Activated naive CD4-positive, alpha-beta T cell treated with Interleukin-2 at 50 U/mL for 16 hours (primary cell): Measurements from ENCODE around the gene PCDHGA11.
A peak's percentile ranks its signal among the peaks of the same experiment; 100 is the strongest.
"Not testable (repeated sequence)": the region's sequence is repeated elsewhere in the genome, so short reads cannot be mapped to it uniquely, and the experiment has no call there.

Experiments used
- DNase-seq: peaks from one replicate; pipeline ENCODE4 v3.0.0-alpha.2; 2020

PCDHGA11 gene

DNA sequence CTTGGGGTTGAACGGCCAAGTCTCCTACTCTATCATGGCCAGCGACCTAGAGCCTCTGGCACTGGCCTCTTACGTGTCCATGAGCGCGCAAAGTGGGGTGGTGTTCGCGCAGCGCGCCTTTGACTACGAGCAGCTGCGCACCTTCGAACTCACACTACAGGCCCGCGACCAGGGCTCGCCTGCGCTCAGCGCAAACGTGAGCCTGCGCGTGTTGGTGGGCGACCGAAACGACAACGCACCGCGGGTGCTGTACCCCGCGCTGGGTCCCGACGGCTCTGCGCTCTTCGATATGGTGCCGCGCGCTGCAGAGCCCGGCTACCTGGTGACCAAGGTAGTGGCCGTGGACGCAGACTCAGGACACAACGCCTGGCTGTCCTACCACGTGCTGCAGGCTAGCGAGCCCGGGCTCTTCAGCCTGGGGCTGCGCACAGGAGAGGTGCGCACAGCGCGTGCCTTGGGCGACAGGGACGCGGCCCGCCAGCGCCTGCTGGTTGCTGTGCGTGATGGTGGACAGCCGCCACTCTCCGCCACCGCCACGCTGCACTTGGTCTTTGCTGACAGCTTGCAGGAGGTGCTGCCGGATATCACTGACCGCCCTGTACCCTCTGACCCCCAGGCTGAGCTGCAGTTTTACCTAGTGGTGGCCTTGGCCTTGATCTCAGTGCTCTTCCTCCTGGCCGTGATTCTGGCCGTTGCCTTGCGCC, 21.1 kb upstream of the PCDHGA11 start:
- DNase-seq = no peak

DNA sequence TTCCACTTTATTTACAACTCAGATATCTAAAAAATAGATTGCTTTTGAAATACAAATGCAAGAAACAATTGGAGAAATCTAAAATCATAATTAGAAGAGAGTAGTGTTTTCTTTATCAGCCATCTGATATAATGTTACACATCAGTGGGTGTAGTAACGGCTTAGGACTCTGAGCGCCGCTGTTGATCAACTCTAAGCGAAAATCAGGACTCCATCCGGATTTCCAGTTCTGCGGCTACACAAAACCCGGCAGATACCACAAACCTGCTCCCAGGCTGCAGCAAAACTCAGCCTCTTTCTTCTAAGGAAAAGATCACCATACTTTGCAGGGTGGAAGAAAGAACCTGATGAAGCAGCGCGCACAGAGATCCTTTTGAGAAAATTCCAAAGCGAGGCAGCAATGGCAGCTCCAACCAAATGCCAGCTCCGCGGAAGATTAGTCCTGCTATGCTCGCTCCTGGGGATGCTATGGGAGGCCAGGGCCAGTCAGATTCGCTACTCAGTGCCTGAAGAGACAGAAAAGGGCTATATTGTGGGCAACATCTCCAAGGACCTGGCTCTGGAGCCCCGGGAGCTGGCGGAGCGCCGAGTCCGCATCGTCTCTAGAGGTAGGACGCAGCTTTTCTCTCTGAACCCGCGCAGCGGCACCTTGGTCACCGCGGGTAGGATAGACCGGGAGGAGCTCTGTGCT, 18.2 kb upstream of the PCDHGA11 start, which contains the start of gene PCDHGA9:
Gene PCDHGA9 (plus strand): TSS at position 226 of the 691 bp plus-strand sequence. CDS start 175 bp downstream, at position 401.
- no peak for DNase-seq

DNA sequence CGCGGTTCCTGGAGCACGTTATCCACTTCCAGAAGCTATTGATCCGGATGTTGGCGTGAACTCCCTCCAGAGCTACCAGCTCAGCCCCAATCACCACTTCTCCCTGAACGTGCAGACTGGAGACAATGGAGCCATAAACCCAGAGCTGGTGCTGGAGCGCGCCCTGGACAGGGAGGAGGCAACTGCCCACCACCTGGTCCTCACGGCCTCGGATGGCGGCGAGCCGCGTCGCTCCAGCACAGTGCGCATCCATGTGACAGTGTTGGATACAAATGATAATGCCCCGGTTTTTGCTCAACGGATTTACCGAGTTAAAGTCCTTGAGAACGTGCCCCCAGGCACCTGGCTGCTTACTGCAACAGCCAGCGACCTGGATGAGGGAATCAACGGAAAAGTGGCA, 17.5 kb upstream of the PCDHGA11 start:
- no peak for DNase-seq

DNA sequence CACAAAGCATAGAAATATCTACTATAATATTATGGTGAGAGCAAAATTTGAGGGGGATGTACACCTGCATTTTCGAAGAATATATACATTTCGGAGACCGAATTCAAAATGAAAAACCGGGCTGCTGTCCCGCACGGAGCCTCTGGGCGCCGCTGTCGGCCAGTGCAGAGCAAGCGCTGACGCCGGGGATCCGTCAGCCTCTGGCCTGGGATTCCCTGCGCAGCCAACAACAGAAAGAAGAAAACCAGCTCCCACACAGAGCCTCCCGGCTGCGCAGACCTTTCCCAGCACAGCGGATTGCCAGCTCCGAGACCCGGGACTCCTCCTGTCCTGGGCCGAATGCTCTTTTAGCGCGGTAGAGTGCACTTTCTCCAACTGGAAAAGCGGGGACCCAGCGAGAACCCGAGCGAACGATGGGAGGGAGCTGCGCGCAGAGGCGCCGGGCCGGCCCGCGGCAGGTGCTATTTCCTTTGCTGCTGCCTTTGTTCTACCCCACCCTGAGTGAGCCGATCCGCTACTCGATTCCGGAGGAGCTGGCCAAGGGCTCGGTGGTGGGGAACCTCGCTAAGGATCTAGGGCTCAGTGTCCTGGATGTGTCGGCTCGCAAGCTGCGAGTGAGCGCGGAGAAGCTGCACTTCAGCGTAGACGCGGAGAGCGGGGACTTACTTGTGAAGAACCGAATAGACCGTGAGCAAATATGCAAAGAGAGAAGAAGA, 12.9 kb upstream of the PCDHGA11 start, which contains the start of gene PCDHGB6:
Gene PCDHGB6 (plus strand): TSS at position 232 of the 716 bp plus-strand sequence. CDS start 182 bp downstream, at position 414.
- peak; percentile 31 for DNase-seq

- DNase-seq = no peak
Observed at GRCh38 chr5:141409598-141410306, 11.1 kb upstream of the PCDHGA11 start.

DNA sequence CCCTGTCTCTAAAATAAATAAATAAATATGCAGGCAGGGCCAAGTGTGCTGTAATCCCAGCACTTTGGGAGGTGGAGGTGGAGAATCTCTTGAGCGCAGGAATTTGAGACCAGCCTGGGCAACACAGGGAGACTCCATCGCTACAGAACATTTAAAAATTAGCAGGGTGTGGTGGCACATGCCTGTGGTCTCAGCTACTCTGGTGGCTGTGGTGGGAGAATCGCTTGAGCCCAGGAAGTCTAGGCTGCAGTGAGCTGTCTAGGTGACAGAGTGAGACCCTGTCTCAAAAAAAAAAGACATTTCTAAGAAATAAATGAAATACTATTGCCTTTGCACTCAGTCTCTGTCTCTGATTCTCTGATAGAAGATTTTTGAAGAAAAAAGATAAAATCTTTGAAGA, 9.3 kb upstream of the PCDHGA11 start:
- no peak for DNase-seq

GRCh38 chr5:141412854-141413539, 7.9 kb upstream of the PCDHGA11 start, which contains the start of gene PCDHGA10:
Gene PCDHGA10 (plus strand): TSS chr5:141412987. CDS start chr5:141413176, 189 bp downstream.
- DNase-seq = peak; percentile 61

- no peak for DNase-seq
Observed at GRCh38 chr5:141413540-141414069, 7.2 kb upstream of the PCDHGA11 start.

DNA sequence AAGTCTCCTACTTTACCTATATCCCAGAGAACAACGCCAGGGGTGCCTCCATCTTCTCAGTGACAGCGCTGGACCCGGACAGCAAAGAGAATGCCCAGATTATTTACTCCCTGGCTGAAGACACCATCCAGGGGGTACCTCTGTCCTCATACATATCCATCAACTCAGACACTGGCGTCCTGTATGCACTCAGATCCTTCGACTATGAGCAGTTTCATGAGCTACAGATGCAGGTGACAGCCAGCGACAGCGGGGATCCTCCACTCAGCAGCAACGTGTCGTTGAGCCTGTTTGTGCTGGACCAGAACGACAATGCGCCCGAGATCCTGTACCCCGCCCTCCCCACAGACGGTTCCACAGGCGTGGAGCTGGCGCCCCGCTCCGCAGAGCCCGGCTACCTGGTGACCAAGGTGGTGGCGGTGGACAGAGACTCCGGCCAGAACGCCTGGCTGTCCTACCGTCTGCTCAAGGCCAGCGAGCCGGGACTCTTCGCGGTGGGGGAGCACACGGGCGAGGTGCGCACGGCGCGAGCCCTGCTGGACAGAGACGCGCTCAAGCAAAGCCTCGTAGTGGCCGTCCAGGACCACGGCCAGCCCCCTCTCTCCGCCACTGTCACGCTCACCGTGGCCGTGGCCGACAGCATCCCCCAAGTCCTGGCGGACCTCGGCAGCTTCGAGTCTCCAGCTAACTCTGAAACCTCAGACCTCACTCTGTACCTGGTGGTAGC, 6.1 kb upstream of the PCDHGA11 start:
- not testable (repeated sequence) for DNase-seq

DNA sequence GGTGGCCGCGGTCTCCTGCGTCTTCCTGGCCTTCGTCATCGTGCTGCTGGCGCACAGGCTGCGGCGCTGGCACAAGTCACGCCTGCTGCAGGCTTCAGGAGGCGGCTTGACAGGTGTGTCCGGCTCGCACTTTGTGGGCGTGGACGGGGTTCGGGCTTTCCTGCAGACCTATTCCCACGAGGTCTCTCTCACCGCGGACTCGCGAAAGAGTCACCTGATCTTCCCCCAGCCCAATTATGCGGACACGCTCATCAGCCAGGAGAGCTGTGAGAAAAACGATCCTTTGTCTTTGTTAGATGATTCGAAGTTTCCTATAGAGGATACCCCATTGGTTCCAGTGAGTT, 5.6 kb upstream of the PCDHGA11 start:
- DNase-seq = not testable (repeated sequence)

GRCh38 chr5:141417494-141418172, 3.2 kb upstream of the PCDHGA11 start, which contains the start of gene PCDHGB7:
Gene PCDHGB7 (plus strand): TSS chr5:141417677. CDS start chr5:141417860, 183 bp downstream.
- DNase-seq = peak; percentile 46

DNA sequence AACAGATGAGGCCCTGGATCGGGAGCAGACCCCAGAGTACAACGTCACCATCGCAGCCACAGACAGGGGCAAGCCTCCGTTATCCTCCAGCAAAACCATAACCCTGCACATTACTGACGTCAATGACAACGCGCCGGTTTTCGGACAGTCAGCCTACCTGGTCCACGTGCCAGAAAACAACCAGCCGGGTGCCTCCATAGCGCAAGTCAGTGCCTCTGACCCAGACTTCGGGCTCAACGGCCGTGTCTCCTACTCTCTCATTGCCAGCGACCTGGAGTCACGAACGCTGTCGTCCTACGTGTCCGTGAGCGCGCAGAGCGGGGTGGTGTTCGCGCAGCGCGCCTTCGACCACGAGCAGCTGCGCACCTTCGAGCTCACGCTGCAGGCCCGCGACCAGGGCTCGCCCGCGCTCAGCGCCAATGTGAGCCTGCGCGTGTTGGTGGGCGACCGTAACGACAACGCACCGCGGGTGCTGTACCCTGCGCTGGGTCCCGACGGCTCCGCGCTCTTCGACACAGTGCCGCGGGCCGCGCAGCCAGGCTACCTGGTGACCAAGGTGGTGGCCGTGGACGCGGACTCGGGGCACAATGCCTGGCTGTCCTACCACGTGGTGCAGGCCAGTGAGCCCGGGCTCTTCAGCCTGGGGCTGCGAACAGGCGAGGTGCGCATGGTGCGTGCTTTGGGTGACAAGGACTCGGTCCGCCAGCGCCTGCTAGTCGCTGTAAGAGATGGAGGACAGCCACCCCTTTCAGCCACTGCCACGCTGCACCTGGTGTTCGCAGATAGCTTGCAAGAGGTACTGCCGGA, 1.6 kb upstream of the PCDHGA11 start:
- DNase-seq = no peak

- no peak for DNase-seq
Observed at GRCh38 chr5:141421489-141421855, 621 bp downstream of the PCDHGA11 start.

GRCh38 chr5:141422742-141423291, 2.0 kb downstream of the PCDHGA11 start:
- DNase-seq = no peak

DNA sequence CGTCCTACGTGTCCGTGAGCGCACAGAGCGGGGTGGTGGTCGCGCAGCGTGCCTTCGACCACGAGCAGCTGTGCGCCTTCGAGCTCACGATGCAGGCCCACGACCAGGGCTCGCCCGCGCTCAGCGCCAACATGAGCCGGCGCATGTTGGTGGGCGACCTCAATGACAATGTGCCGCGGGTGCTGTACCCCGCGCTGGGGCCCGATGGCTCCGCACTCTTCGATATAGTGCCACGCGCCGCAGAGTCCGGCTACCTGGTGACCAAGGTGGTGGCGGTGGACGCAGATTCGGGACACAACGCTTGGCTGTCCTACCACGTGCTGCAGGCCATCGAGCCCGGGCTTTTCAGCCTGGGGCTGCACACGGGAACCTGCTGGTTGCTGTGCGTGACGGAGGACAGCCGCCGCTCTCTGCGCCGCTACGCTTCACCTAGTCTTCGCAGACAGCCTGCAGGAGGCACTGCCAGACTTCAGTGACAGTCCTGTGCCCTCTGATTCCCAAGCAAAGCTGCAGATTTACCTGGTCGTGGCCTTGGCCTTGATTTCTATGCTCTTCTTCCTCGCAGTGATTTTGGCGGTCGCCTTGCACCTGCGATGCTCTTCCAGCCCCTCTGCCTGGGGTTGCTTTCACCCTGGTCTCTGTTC, 7.1 kb downstream of the PCDHGA11 start:
- DNase-seq = no peak

- DNase-seq = no peak
Observed at GRCh38 chr5:141430332-141431113, 9.7 kb downstream of the PCDHGA11 start, which contains the start of gene PCDHGA12. Gene PCDHGA12 (plus strand): TSS chr5:141430507. CDS start chr5:141430760, 253 bp downstream.

DNA sequence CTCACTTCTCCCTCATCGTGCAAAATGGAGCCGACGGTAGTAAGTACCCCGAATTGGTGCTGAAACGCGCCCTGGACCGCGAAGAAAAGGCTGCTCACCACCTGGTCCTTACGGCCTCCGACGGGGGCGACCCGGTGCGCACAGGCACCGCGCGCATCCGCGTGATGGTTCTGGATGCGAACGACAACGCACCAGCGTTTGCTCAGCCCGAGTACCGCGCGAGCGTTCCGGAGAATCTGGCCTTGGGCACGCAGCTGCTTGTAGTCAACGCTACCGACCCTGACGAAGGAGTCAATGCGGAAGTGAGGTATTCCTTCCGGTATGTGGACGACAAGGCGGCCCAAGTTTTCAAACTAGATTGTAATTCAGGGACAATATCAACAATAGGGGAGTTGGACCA, 10.4 kb downstream of the PCDHGA11 start:
- no peak for DNase-seq

DNA sequence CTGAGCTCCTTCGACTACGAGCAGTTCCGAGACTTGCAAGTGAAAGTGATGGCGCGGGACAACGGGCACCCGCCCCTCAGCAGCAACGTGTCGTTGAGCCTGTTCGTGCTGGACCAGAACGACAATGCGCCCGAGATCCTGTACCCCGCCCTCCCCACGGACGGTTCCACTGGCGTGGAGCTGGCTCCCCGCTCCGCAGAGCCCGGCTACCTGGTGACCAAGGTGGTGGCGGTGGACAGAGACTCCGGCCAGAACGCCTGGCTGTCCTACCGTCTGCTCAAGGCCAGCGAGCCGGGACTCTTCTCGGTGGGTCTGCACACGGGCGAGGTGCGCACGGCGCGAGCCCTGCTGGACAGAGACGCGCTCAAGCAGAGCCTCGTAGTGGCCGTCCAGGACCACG, 11.5 kb downstream of the PCDHGA11 start:
- DNase-seq = not testable (repeated sequence)
